Stimulated activated CD8-positive, alpha-beta memory T cell treated with anti-CD3 and anti-CD28 coated beads, Interleukin-4, amount 100 ng/mL, for 1 hour (primary cell): ENCODE measurements around the gene B4GALT2.

Experiments used
- DNase-seq, 2 donors: peaks; one replicate each; pipeline ENCODE4 v3.0.0-alpha.2; 2020; ENCODE audit warnings: low read depth in 2 of 2, low spot score in 1 of 2

B4GALT2 gene

DNA sequence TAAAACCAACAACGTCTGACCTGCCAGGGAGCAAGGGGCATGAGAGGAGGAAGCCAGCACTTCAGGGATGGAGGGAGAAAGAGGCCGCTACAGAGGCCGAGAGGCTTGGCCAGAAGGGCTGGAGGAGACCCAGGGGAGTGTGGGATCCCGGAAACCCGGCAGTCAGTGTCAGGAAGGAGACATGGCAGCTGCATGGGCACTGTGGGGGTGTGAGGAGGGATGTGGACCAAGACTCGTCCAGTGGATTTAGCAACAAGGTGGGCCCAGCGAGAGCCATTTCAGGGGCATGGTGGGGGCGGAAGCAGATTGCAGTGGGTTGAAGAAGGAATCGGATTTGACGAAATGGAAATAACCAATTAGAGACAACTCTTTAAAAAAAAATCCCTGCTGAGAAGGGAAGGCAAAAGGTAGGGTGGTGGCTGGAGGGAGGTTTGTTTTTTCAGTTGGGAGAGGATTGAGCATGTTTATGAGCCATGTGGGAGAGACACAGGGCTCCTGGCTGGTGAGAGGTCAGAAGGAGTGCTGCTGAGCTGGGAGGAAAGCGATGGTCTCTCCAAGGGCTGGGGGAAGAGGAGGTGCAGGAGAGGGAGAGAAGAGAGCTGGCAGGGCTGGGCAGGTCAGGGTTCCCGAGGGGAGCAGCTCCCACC is 4.4 kb downstream of the B4GALT2 start:
- DNase-seq: no peak

DNA sequence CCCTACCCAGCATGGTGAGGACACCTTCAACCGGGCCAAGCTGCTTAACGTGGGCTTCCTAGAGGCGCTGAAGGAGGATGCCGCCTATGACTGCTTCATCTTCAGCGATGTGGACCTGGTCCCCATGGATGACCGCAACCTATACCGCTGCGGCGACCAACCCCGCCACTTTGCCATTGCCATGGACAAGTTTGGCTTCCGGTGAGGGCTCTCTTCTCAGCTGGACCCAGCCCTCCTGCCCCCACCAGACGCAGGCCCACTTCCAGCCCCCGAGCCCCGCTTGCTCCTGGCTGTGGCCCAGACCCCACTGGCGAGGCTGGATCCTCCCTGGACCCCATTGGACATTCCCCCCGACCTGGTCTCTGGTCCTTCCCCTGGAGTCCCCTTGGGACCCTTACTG is 5.8 kb downstream of the B4GALT2 start:
- DNase-seq: no peak

DNA sequence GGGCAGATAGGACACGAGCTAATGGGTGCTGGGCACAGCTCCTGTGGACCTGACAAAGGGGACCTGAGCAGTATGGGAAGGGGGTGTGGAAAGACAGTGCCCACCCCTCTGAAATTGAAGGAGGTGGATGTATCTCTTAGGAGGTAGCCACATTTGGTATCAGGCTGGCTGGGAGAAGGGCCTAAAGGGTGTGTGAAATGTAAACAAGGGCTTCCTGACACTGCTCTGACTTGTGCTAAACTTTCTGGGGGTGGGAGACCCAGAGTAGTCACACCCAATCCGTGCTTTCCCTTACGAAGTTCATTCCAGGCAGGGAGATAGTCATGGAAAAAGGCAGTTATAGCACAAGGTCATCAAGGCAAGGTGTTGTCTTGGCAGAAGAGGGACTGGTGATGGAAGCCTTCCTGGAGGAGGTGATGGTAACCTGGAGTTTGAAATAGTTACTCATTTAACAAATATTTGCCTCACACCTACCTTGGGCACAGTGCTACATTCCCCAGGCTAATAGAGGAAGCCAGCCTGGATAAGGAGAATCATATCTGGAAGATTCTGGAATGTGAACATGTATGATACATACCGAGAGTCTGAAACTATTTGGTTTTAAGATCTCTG is 7.1 kb downstream of the B4GALT2 start:
- no peak for DNase-seq

GRCh38 chr1:43986712-43987111 is 7.7 kb downstream of the B4GALT2 start:
- DNase-seq: no peak

- no peak for DNase-seq
These were observed 8.3 kb downstream of the B4GALT2 start for GRCh38 chr1:43987159-43987902.

DNA sequence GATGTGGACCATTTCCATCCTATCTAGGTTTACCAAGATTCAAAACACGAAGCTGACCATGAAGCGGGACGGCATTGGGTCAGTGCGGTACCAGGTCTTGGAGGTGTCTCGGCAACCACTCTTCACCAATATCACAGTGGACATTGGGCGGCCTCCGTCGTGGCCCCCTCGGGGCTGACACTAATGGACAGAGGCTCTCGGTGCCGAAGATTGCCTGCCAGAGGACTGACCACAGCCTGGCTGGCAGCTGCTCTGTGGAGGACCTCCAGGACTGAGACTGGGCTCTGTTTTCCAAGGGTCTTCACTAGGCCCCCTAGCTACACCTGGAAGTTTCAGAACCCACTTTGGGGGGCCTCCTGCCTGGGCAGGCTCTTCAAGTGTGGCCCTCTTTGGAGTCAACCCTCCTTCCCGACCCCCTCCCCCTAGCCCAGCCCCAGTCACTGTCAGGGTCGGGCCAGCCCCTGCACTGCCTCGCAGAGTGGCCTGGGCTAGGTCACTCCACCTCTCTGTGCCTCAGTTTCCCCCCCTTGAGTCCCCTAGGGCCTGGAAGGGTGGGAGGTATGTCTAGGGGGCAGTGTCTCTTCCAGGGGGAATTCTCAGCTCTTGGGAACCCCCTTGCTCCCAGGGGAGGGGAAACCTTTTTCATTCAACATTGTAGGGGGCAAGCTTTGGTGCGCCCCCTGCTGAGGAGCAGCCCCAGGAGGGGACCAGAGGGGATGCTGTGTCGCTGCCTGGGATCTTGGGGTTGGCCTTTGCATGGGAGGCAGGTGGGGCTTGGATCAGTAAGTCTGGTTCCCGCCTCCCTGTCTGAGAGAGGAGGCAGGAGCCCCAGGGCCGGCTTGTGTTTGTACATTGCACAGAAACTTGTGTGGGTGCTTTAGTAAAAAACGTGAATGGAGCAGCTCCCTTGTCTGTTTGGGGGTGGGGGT is 11.5 kb downstream of the B4GALT2 start:
- no peak for DNase-seq

GRCh38 chr1:43991200-43991475 is 12.1 kb downstream of the B4GALT2 start:
- DNase-seq: no peak

DNA sequence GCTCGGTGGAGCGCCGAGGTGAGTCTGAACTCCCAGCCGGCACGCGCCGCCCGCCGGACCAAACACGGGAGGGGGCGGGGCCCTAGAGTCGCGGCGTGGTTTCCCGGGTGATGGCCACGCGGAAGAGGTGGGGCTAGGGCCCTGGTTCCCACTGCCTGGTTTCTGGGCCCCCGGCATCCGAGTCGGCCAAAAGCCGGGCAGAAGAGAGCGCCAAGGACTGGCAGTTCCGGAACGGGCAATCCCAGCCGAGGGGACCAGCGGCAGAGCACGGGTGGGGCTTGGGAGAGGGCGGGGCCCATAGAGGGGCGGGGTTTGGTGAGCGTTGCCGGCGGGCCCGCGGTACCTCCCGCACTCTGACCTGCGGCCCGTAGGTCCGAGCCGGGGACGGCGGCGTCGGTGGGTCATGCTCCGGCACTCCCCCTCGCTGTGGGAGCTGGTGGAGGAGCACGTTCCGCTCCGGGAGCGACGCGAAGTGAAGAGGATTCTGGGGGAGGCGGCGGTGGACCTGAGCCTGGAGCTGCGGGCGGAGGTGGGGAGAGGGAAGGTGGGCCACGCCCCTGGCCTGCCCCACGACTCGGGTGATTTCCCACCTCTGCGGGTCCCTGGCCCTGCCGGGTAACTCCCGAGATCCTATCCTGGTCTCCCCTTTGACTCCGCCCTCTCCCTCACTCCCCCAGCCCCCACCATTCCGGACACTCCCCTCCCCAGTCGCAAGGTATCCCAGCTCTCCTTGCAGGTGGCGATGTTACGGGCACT is 12.6 kb downstream of the B4GALT2 start, which contains the start of gene CCDC24:
Gene CCDC24, plus strand, starts transcription at position 124 of the 756 bp plus-strand sequence. Its CDS starts 280 bp downstream, at position 404.
- DNase-seq: peak; percentile 19 to 41

- DNase-seq: no peak
These were observed 13.4 kb downstream of the B4GALT2 start for GRCh38 chr1:43992232-43992995.

DNA sequence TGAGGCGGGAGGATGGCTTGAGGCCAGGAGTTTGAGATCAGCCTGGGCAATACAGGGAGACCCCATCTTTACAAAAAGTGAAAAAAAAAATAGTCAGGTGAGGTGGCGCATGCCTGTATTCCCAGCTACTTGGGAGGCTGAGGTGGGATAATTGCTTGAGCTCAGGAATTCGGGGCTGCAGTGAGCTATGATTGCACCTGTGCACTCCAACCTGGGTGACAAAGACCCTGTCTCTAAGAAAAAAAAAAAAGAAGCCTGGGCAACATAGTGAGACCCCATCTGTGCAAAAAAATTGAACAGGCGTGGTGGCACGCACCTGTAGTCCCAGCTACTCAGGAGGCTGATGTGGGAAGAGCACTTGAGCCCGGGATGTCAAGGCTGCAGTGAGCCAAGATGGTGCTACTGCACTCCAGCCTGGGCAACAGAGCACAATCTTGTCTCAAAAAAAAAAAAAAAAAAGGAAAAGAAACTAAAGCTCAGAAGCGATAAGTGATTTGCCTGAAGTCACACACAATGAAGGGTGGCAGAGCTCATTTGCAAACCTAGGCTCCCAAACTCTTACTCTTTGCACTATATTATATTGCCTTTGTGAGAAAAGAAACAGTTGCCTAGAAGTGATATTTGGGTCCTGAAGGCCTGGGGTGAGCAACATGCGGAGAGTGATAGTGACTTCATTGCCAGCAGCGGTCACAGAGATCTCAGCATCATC is 14.3 kb downstream of the B4GALT2 start:
- no peak for DNase-seq

- no peak for DNase-seq
These were observed 15.1 kb downstream of the B4GALT2 start for GRCh38 chr1:43994071-43994470.

- DNase-seq: no peak
These were observed 16.1 kb downstream of the B4GALT2 start for GRCh38 chr1:43994794-43995790.

DNA sequence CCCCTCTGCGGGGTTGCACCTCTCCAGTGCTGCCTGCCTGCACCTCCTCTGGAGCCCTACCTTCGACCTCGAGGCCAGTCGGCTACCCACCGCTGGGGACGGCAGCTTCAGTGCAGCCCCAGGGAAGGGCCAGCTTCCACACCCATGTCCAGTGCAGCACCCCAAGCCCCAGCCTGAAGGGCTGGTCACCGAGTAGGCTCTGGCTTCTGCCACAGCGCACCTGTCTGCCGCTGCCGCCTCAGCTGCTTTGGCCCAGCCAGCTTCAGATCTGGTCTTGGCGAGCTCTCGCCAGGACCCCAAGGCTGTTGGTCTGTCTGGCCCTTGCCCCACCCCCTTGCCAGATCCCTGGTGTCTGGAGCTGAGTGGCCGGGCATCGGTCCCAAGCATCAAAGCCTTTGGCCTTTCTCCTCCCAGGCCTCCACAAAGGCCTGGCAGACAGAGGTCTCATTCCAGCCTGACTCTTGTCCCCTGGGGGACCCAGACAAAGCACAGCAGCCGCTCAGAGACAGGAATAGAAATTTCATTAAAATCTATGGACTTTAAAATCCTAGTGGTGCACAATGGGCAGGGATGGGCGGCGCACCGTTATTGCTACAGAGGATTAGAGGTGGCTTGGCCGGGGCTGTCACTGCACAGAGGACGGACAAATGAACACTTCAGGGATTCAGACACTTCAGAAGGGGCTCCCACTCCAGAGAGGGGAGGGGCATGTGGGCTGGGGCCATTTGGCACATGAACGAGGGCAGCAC is 17.1 kb downstream of the B4GALT2 start:
- DNase-seq: no peak

DNA sequence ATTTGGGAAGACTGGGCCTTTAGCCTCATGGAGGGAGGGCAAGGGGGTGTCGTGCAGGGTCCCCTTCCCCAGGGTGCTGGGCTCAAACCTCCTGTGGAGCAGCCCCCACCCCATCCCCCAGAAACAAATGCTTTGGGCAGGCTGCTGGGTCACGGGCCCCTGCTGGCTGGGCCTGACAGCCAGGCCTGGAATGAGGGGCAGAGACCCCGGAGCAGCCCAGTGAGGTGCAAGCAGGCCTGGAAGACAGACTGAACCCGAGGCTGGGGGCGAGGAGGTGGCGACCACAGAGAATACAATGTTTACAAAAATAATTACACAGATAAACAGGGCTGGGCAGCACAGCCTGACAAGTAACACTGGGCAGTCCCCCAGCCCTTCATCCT is 17.7 kb downstream of the B4GALT2 start:
- no peak for DNase-seq

DNA sequence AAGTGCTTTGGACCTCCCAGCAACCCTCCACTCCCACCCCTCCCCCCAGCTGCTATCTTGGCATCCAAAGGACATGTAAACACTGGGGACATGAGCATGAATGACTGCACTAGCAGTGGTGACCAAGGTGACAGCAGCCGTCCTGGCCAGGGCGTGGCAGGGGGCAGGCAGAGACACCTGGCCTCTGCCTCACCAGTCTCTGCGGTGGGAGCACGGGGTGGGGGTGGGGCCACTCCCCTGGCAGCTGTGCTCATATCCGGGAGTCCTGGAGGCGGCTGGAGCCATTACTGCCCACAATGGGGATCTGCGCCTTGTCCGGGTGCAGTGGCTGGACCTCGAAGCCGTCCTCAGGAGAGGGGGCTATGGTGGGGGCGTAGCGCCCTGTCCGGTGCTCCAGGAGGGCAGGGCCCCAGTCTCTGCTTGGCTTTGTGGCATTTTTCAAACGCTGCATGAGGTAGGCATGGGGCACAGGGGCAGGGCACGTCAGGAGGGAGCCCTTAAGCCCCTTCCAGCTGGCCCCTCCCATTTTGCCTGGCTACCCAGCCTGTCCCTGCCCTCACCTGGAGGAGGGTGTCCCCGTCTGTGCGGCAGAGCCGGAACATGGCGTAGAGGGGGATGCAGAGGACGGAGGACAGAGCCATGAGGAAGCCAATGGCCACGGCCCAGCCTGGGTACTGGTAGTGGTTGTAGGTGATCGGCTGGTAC is 18.4 kb downstream of the B4GALT2 start:
- DNase-seq: no peak

GRCh38 chr1:43998000-43998378 is 19.0 kb downstream of the B4GALT2 start:
- no peak for DNase-seq

GRCh38 chr1:43999455-43999854 is 20.4 kb downstream of the B4GALT2 start:
- no peak for DNase-seq
